ENCODE measurements around the gene DISC1. TPM values are rescaled to one million over a fixed set of nuclear protein-coding genes. Genes with fewer than 3 reads are reported as not detected.

DISC1 gene
- total RNA-seq, 3 donors from 2014 or later, result 0.50 to 1.1 (median 0.57) TPM

GRCh38 chr1:231856426-231856825 is 229.8 kb downstream of the DISC1 start:
- no peak for ATAC-seq

GRCh38 chr1:231856894-231857293 is 230.3 kb downstream of the DISC1 start:
- Mint-ChIP-seq H3K4me1 (ENCODE audit: low read depth) (peaks cover 11% of the 10 kb centered on the region), H3K27me3 (ENCODE audit: low read depth) (no peaks in the 10 kb centered on the region)
- ATAC-seq, result no peak

More at GRCh38 chr1:231856426-231856825, 229.8 kb downstream of the DISC1 start:
- Mint-ChIP-seq H3K4me1 (ENCODE audit: low read depth) (peaks cover 11% of the 10 kb centered on the region), H3K9me3 (no peaks in the 10 kb centered on the region), H3K27me3 (ENCODE audit: low read depth) (no peaks in the 10 kb centered on the region), H3K4me3 (no peak overlapping the region), H3K36me3 (ENCODE audit: insufficient read depth) (no peaks in the 10 kb centered on the region)
- no peak for DNase-seq

DNA sequence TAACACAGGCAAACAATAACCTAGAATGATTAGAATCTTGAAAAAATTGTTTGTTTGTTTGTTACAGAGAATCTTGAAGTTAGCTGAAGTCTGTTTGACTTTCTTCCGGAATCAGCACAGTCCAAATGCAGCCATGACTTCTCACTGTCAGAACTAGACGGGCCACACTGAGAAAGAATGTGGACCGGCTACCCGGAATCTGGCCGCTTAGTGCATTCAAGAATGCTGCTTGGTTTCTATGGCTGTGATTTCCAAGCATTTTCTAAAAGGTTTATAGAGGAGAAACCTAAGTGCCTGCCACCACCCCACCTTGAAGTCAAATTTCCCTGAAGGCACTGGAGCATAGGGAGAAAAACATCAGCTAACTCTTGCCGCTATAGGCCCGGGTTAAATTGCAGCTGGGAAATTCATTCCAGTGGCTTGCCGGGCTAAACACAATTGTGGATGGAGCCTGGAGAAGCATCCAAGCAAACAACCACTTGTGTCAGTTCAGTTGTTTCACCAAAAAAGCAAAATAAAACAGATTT is 231.1 kb downstream of the DISC1 start:
- no peaks in the 10 kb centered on the region for H3K27me3 Mint-ChIP-seq (ENCODE audit: low read depth)
- H3K36me3 Mint-ChIP-seq (ENCODE audit: insufficient read depth), result no peaks in the 10 kb centered on the region
- DNase-seq, result no peak
- ATAC-seq, result no peak
- H3K4me3 Mint-ChIP-seq, result no peak overlapping the region
- H3K4me1 Mint-ChIP-seq (ENCODE audit: low read depth), result peaks cover 11% of the 10 kb centered on the region
- no peaks in the 10 kb centered on the region for H3K9me3 Mint-ChIP-seq

More at GRCh38 chr1:231856894-231857293, 230.3 kb downstream of the DISC1 start:
- no peaks in the 10 kb centered on the region for H3K9me3 Mint-ChIP-seq
- DNase-seq, result no peak
- H3K36me3 Mint-ChIP-seq (ENCODE audit: insufficient read depth), result no peaks in the 10 kb centered on the region
- H3K4me3 Mint-ChIP-seq, result no peak overlapping the region

DNA sequence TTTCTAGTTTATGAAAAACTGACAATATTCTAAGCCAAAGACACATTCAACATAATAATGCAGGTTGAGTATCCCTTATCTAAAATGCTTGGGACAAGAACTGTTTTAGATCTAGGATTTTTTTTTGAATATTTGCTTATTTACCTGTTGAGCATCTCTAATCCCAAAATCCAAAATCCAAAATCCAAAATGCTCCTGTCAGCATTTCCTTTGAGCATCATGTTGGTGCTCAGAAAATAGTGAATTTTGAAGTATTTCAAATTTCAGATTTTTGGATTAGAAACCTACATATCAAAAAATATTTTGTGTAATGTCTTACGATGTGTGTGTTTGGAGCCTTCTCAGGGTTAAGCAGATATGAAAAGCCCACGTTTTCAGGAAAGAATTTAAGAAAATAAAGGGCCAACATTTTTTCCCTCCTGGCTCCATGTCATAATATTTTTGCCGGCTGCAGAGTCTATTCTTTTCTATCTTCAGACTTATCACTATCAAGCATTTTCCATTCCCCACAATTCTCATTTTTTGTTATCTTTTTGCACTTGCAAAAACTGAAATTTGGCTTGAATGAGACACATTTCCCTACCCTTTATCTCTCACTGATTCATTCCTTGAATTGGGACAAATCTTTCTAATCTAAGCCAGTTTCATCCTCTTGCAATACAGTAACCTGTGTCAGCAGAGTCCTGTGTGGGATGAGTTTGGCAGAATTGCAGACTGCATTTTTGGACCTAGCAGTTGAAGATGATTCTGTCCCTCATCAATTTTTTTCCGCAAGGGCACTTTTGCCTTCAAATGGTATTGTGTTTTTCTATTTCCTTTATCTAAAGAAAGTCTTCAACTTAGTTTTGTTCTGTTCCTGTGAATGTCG is 233.9 kb downstream of the DISC1 start:
- Mint-ChIP-seq H3K9me3 (no peaks in the 10 kb centered on the region), H3K4me1 (ENCODE audit: low read depth) (peaks cover 11% of the 10 kb centered on the region), H3K36me3 (ENCODE audit: insufficient read depth) (no peaks in the 10 kb centered on the region), H3K4me3 (no peak overlapping the region), H3K27me3 (ENCODE audit: low read depth) (no peaks in the 10 kb centered on the region)
- no peak for DNase-seq
- ATAC-seq, result no peak

GRCh38 chr1:231861541-231862481 is 235.2 kb downstream of the DISC1 start:
- no peaks in the 10 kb centered on the region for H3K27me3 Mint-ChIP-seq (ENCODE audit: low read depth)
- H3K4me1 Mint-ChIP-seq (ENCODE audit: low read depth), result peaks cover 14% of the 10 kb centered on the region

GRCh38 chr1:231862611-231863010 is 236.0 kb downstream of the DISC1 start:
- no peaks in the 10 kb centered on the region for H3K36me3 Mint-ChIP-seq (ENCODE audit: insufficient read depth)

More at GRCh38 chr1:231861541-231862481, 235.2 kb downstream of the DISC1 start:
- ATAC-seq, result no peak
- Mint-ChIP-seq H3K4me3 (no peak overlapping the region), H3K9me3 (no peaks in the 10 kb centered on the region), H3K36me3 (ENCODE audit: insufficient read depth) (no peaks in the 10 kb centered on the region)
- DNase-seq, result no peak

GRCh38 chr1:231865331-231865730 is 238.7 kb downstream of the DISC1 start:
- no peak overlapping the region for H3K4me3 Mint-ChIP-seq
- peaks cover 22% of the 10 kb centered on the region for H3K4me1 Mint-ChIP-seq (ENCODE audit: low read depth)
- no peaks in the 10 kb centered on the region for H3K36me3 Mint-ChIP-seq (ENCODE audit: insufficient read depth)
- no peaks in the 10 kb centered on the region for H3K27me3 Mint-ChIP-seq (ENCODE audit: low read depth)
- DNase-seq (no peak), ATAC-seq (no peak)
- no peaks in the 10 kb centered on the region for H3K9me3 Mint-ChIP-seq

More at GRCh38 chr1:231862611-231863010, 236.0 kb downstream of the DISC1 start:
- Mint-ChIP-seq H3K4me1 (ENCODE audit: low read depth) (peaks cover 14% of the 10 kb centered on the region), H3K9me3 (no peaks in the 10 kb centered on the region), H3K4me3 (no peak overlapping the region), H3K27me3 (ENCODE audit: low read depth) (no peaks in the 10 kb centered on the region)
- no peak for DNase-seq
- ATAC-seq, result no peak

GRCh38 chr1:231866392-231867331 is 240.1 kb downstream of the DISC1 start:
- ATAC-seq, result no peak
- H3K27me3 Mint-ChIP-seq (ENCODE audit: low read depth), result no peaks in the 10 kb centered on the region
- H3K4me1 Mint-ChIP-seq (ENCODE audit: low read depth), result peaks cover 22% of the 10 kb centered on the region
- no peaks in the 10 kb centered on the region for H3K36me3 Mint-ChIP-seq (ENCODE audit: insufficient read depth)
- no peaks in the 10 kb centered on the region for H3K9me3 Mint-ChIP-seq
- H3K4me3 Mint-ChIP-seq, result no peak overlapping the region
- peak; percentile 53 for DNase-seq

DNA sequence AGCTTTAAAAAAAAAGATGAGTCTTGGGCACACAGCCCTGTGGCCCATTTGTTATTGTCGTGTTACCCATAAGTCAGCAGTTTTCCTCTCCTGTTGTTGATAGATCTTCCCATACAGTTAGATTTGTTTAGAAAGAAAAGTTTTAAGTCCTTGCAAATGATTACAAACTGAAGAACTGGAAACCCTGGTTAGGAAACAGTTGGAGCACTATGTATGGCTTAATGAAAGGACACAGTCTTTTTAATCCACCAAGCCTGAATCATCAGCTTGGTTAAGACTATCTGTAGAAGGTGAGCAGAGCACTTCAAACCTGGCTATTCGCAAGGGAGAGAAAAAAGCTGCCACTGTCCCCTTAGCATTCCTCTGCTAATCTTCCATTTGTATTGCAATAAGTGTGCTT is 241.0 kb downstream of the DISC1 start:
- DNase-seq (no peak), ATAC-seq (no peak)
- H3K9me3 Mint-ChIP-seq, result no peaks in the 10 kb centered on the region
- peaks cover 30% of the 10 kb centered on the region for H3K4me1 Mint-ChIP-seq (ENCODE audit: low read depth)
- H3K4me3 Mint-ChIP-seq, result no peak overlapping the region
- no peaks in the 10 kb centered on the region for H3K27me3 Mint-ChIP-seq (ENCODE audit: low read depth)
- no peaks in the 10 kb centered on the region for H3K36me3 Mint-ChIP-seq (ENCODE audit: insufficient read depth)

DNA sequence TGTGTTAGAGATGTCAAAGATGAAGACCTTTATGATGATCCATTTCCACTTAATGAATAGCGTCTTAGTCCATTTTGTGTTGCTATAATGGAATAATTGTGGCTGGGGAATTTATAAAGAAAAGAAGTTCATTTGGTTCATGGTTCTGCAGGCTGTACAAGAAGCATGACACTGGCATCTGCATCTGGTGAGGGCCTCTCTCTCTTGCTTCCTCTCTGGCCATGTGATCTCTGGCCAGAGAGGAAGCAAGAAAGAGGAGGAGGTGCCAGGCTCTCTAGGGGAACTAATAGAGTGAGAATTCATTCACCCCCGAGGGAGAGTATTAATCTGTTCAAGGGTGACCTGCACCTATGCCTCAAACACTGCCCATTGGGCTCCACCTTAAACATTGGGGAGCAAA is 242.8 kb downstream of the DISC1 start:
- Mint-ChIP-seq H3K36me3 (ENCODE audit: insufficient read depth) (no peaks in the 10 kb centered on the region), H3K4me1 (ENCODE audit: low read depth) (peaks cover 30% of the 10 kb centered on the region), H3K27me3 (ENCODE audit: low read depth) (no peaks in the 10 kb centered on the region), H3K4me3 (no peak overlapping the region), H3K9me3 (no peaks in the 10 kb centered on the region)
- DNase-seq (no peak), ATAC-seq (no peak)

- peaks cover 10% of the 10 kb centered on the region for H3K36me3 Mint-ChIP-seq (ENCODE audit: insufficient read depth)
Measured at GRCh38 chr1:231871471-231871870, 244.9 kb downstream of the DISC1 start.

DNA sequence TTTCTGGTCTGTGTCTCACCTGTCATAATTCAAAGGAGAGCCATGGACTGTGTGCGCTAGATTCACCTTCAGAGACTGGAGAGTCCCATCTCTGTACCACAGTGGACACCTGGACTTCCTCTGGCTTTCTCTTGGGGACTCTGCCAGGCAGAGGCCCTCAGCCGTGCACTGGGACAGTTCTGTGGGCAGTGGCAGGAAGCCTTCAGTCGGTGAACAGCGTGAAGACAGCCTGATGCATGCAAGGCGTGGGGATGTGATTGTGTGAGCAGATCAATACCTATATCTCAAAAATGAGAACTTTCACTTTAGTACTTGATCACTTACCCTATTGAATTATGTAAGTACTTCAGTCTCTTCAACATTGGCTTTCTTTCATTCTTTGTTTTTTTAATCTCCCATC is 245.3 kb downstream of the DISC1 start:
- DNase-seq (no peak), ATAC-seq (no peak)
- Mint-ChIP-seq H3K4me3 (no peak overlapping the region), H3K36me3 (ENCODE audit: insufficient read depth) (peaks cover 11% of the 10 kb centered on the region), H3K27me3 (ENCODE audit: low read depth) (no peaks in the 10 kb centered on the region), H3K4me1 (ENCODE audit: low read depth) (peaks cover 27% of the 10 kb centered on the region), H3K9me3 (peaks cover 12% of the 10 kb centered on the region)

More at GRCh38 chr1:231871471-231871870, 244.9 kb downstream of the DISC1 start:
- Mint-ChIP-seq H3K4me3 (no peak overlapping the region), H3K9me3 (peaks cover 11% of the 10 kb centered on the region), H3K4me1 (ENCODE audit: low read depth) (peaks cover 30% of the 10 kb centered on the region), H3K27me3 (ENCODE audit: low read depth) (no peaks in the 10 kb centered on the region)
- ATAC-seq, result no peak
- no peak for DNase-seq

DNA sequence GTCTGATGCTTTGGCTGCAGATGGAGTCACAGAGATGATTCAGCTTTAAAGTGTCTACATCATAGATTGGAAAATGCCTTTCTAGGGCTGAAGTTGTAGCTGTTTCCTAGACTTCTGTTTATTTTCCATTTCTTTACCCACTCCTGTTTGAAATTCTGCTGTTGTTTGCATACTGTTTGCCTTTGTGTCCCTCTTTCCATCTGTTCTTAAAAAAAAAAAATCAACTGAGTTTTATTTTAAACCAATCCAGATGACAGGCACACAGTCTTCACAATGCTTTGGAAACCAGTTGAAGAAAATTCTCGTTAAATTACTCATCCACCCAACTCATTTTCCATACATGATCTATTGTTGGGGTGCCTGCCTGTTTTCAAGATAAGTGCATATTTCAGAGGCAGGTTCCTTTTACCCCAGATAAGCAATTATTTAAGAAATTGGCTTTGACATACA is 245.9 kb downstream of the DISC1 start:
- peaks cover 27% of the 10 kb centered on the region for H3K4me1 Mint-ChIP-seq (ENCODE audit: low read depth)
- H3K36me3 Mint-ChIP-seq (ENCODE audit: insufficient read depth), result peaks cover 11% of the 10 kb centered on the region
- DNase-seq, result no peak
- H3K4me3 Mint-ChIP-seq, result no peak overlapping the region
- no peaks in the 10 kb centered on the region for H3K27me3 Mint-ChIP-seq (ENCODE audit: low read depth)
- peaks cover 12% of the 10 kb centered on the region for H3K9me3 Mint-ChIP-seq
- no peak for ATAC-seq

Measured in activated T-cell treated with anti-CD3 and anti-CD28 coated beads, Interleukin-2, amount 50 U/mL, for 4 hours (primary cell).